ENCODE data around the gene SPOCK2. TPM values are rescaled to one million over a fixed set of nuclear protein-coding genes. Genes with fewer than 3 reads are reported as not detected.
A peak's percentile ranks its signal among the peaks of the same experiment; 100 is the strongest.

SPOCK2 gene
- total RNA-seq, 1 experiment from 2014 or later, result 1.8 TPM

- H2BK15ac ChIP-seq (ENCODE audit: low read depth, low read length), result no peak overlapping the region
- H3K4ac ChIP-seq (ENCODE audit: low read depth, low read length), result no peak overlapping the region
- H2BK20ac ChIP-seq (ENCODE audit: low read depth, low read length, poor library complexity, severe bottlenecking), result no peak overlapping the region
- no peaks in the 10 kb centered on the region for H3K4me1 ChIP-seq (ENCODE audit: insufficient read depth, low read length)
- H3K56ac ChIP-seq (ENCODE audit: insufficient read length, low read depth, low read length), result no peak overlapping the region
- no peak overlapping the region for H2BK120ac ChIP-seq (ENCODE audit: low read depth, low read length, poor library complexity, severe bottlenecking)
- no peak overlapping the region for H2AK5ac ChIP-seq (ENCODE audit: insufficient read length, low read length)
- no peak overlapping the region for H4K91ac ChIP-seq (ENCODE audit: insufficient read length, low read depth, low read length)
- H3K9ac ChIP-seq (ENCODE audit: extremely low read depth, insufficient read length, low read length), result no peak overlapping the region
- no peaks in the 10 kb centered on the region for H3K79me1 ChIP-seq (ENCODE audit: insufficient read depth, low read depth, low read length, poor library complexity, severe bottlenecking)
- no peak overlapping the region for H3K4me2 ChIP-seq (ENCODE audit: insufficient read depth, insufficient read length, low read length)
- TF ChIP-seq CTCF (conservative IDR thresholded peaks at IDR 0.05), result no peak
- H3K79me2 ChIP-seq (ENCODE audit: insufficient read depth, low read length), result no peaks in the 10 kb centered on the region
- Mint-ChIP-seq H3K9me3 (no peaks in the 10 kb centered on the region), H3K4me1 (peaks cover under 1 to 3% of the 10 kb centered on the region in 2 experiments), H3K36me3 (ENCODE audit: insufficient read depth in 1 of 3, low read depth in 3 of 3) (peaks cover 0 to 8% (median 2%) of the 10 kb centered on the region in 3 experiments; a peak in 2 of 7 replicates), H3K4me3 (no peak overlapping the region), H3K27me3 (ENCODE audit: low read depth) (no peaks in the 10 kb centered on the region), H3K27ac (0 out of 7 replicates have a peak overlapping the region, but pooled peaks of 1 of the 3 experiments have one; percentile 94)
- no peaks in the 10 kb centered on the region for H4K20me1 ChIP-seq (ENCODE audit: control insufficient read depth, insufficient read depth, insufficient read length)
- no peaks in the 10 kb centered on the region for H3K9me3 ChIP-seq (ENCODE audit: control insufficient read depth, low read depth, low read length)
- no peak overlapping the region for H2BK5ac ChIP-seq (ENCODE audit: insufficient read length, low read length)
- no peak overlapping the region for H2BK12ac ChIP-seq (ENCODE audit: insufficient read length, low read depth, low read length)
- H3K14ac ChIP-seq (ENCODE audit: insufficient read depth, low read length), result no peak overlapping the region
- no peak overlapping the region for H4K8ac ChIP-seq (replicated peaks; ENCODE audit: insufficient read length, low read depth, low read length)
- H3T11ph ChIP-seq (ENCODE audit: low read length), result no peak overlapping the region
- H4K5ac ChIP-seq (ENCODE audit: insufficient read length, low read depth, low read length), result no peak overlapping the region
- WGBS (ENCODE audit: extremely low coverage, insufficient read length, low lambda C conversion rate), result no CpG with 5 or more reads among the region's 7 CpGs
- H3K18ac ChIP-seq (ENCODE audit: insufficient read length, low read depth, low read length), result no peak overlapping the region
- no peaks in the 10 kb centered on the region for H3K23me2 ChIP-seq (ENCODE audit: insufficient read length, low read depth, low read length, poor library complexity, severe bottlenecking)
- no peak overlapping the region for H2AFZ ChIP-seq (ENCODE audit: low read length)
- H3K23ac ChIP-seq (ENCODE audit: insufficient read length, low read depth, low read length), result no peak overlapping the region
- H3K27me3 ChIP-seq (ENCODE audit: insufficient read depth, low read length), result no peaks in the 10 kb centered on the region
- H3K27ac ChIP-seq (ENCODE audit: insufficient read length, low read depth, low read length), result no peak overlapping the region
- no peak for DNase-seq
These were observed 77.9 kb downstream of the SPOCK2 start for GRCh38 chr10:72010234-72010973.
